Activated naive CD8-positive, alpha-beta T cell treated with anti-CD3 and anti-CD28 coated beads for 36 hours (primary cell): Measurements from ENCODE around the gene TCF7L2. TPM values are rescaled to one million over a fixed set of nuclear protein-coding genes. Genes with fewer than 3 reads are reported as not detected.

Source experiments
- DNase-seq: peaks from one replicate; pipeline ENCODE4 v3.0.0; 2021
- H3K27ac Mint-ChIP-seq: one replicate; pipeline ENCODE4 v1.8.0; 2022; ENCODE audit warnings: mild to moderate bottlenecking, moderate library complexity, mixed read lengths
- H3K27me3 Mint-ChIP-seq: one replicate; pipeline ENCODE4 v1.8.0; 2022; ENCODE audit warnings: mild to moderate bottlenecking, mixed read lengths
- H3K36me3 Mint-ChIP-seq: one replicate; pipeline ENCODE4 v1.8.0; 2021; ENCODE audit warnings: mild to moderate bottlenecking, mixed read lengths
- H3K4me1 Mint-ChIP-seq: one replicate; pipeline ENCODE4 v1.8.0; 2021; ENCODE audit warnings: mixed read lengths
- H3K4me3 Mint-ChIP-seq: one replicate; pipeline ENCODE4 v1.8.0; 2022; ENCODE audit warnings: mild to moderate bottlenecking, moderate library complexity, mixed read lengths
- H3K9me3 Mint-ChIP-seq: one replicate; pipeline ENCODE4 v1.8.0; 2022; ENCODE audit warnings: mixed read lengths
- total RNA-seq, 2 experiments: library from RNA; stranded (reverse); gene quantifications; one replicate each; pipeline ENCODE4 v1.2.3, GENCODE V29; 2021

Gene TCF7L2
- total RNA-seq, 2 experiments from 2014 or later, result 1.1 to 1.5 TPM

DNA sequence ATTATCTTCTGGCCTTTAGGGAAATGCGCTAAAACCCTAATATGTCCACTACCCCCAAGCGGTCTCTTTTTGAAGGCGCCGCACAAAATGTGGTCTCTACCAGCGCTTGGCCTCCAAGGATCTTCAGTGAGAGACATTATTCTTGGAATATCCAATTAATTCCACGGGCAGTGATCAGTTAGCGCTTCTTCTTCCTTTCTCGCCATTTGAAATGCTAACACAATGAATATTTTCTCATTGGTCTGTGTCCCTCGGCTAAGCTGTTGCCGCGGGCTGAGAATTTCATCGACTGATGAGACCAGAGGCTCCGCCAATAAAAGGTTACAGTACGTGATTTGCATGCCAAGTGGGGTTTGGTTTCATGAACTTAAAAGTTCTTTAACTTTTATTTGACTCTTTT lies 169.8 kb downstream of the TCF7L2 start:
- peaks cover 3% of the 10 kb centered on the region for H3K36me3 Mint-ChIP-seq
- no peak overlapping the region for H3K4me3 Mint-ChIP-seq
- H3K27ac Mint-ChIP-seq, result no peak overlapping the region
- no peak for DNase-seq
- no peaks in the 10 kb centered on the region for H3K4me1 Mint-ChIP-seq
- peaks cover 12% of the 10 kb centered on the region for H3K27me3 Mint-ChIP-seq
- no peaks in the 10 kb centered on the region for H3K9me3 Mint-ChIP-seq

DNA sequence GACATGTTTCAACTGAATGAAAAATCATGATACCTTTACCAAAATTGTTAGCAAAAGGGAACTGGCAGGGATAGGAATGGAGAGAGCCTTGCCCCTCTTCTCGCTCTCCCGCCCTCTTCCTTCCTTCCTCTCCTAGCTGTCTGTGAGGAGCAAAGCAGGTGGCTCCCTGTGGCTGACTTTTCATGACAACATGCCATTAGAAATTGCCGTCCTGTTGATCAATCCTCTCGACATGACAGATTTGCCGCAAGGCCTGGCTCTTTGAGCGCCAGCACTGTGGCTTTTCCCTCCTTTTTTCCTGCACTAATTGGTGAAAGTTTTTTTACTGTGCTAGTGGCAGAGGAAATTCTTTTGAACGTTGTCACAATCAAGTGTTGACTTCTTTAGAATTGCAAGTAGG lies 171.1 kb downstream of the TCF7L2 start:
- no peaks in the 10 kb centered on the region for H3K9me3 Mint-ChIP-seq
- H3K36me3 Mint-ChIP-seq, result peaks cover 3% of the 10 kb centered on the region
- no peak for DNase-seq
- H3K27me3 Mint-ChIP-seq, result peaks cover 22% of the 10 kb centered on the region
- H3K27ac Mint-ChIP-seq, result no peak overlapping the region
- no peak overlapping the region for H3K4me3 Mint-ChIP-seq
- H3K4me1 Mint-ChIP-seq, result no peaks in the 10 kb centered on the region

DNA sequence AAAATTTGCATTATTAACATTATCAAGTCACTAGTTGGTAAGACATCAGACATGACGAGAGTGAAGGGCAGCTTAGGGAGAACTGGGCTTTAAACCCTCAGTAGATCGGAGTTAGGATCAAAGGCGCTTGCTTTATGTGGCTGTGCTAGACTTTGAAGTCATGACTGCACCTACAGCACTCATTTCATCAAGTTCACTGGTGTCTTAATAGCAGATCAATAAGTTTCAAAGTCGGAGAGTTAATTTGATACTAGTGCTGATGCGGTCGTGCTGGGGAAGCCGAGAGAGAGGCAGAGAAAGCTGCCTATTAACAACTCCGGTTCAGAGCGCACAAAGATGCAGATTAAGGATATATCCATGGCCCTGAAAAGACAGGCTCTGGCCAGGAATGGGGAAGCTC lies 172.9 kb downstream of the TCF7L2 start:
- no peak for DNase-seq
- peaks cover 37% of the 10 kb centered on the region for H3K27me3 Mint-ChIP-seq
- peaks cover 3% of the 10 kb centered on the region for H3K36me3 Mint-ChIP-seq
- H3K27ac Mint-ChIP-seq, result no peak overlapping the region
- peaks cover 2% of the 10 kb centered on the region for H3K4me1 Mint-ChIP-seq
- no peak overlapping the region for H3K4me3 Mint-ChIP-seq
- H3K9me3 Mint-ChIP-seq, result no peaks in the 10 kb centered on the region

DNA sequence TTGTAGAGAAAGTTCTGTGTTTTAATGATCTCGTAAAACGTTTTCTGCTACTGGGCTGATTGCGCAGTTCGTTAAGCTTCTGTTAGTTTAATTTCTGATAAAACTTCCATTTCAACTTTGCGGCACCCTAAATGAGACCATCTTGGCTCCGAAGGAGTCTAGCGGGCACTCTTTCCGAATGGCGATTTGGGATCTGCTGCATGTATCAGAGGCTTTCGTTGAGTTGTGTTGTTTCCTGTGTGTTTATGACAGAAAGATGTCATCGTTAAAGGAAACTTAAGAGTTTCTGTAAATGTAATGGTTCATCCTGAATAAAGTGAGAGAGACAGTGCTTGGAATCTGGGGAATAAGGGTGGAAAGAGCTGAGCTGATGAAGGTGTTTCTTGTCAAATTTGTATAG lies 174.7 kb downstream of the TCF7L2 start:
- Mint-ChIP-seq H3K36me3 (no peaks in the 10 kb centered on the region), H3K4me3 (no peak overlapping the region), H3K27ac (no peak overlapping the region), H3K27me3 (peaks cover 39% of the 10 kb centered on the region), H3K9me3 (no peaks in the 10 kb centered on the region), H3K4me1 (peaks cover 2% of the 10 kb centered on the region)
- no peak for DNase-seq

DNA sequence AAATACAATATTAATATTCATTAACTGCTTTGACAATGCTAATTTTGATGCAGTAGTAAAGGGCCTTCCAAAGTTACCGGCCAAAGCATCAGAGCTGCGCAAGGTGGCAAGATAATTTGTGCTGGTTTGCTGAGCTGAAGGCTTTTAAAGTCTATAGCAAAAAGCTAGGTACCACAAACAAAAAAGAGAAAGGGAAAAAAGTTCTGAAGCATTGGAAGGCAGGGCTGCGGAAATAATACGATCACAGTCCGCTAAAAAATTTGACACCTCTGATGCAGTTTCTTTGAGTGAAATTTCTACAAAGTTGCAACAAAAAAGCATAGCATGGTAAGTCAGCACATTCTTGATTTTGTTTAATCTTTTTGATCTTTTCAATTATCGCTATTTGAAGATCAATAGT lies 175.6 kb downstream of the TCF7L2 start:
- Mint-ChIP-seq H3K4me1 (peaks cover 2% of the 10 kb centered on the region), H3K27me3 (peaks cover 39% of the 10 kb centered on the region), H3K4me3 (no peak overlapping the region), H3K27ac (no peak overlapping the region), H3K36me3 (no peaks in the 10 kb centered on the region), H3K9me3 (no peaks in the 10 kb centered on the region)
- no peak for DNase-seq

GRCh38 chr10:113126229-113127201 lies 176.5 kb downstream of the TCF7L2 start:
- no peak overlapping the region for H3K27ac Mint-ChIP-seq
- H3K4me3 Mint-ChIP-seq, result peak overlapping the region; percentile 63
- no peaks in the 10 kb centered on the region for H3K9me3 Mint-ChIP-seq
- H3K27me3 Mint-ChIP-seq, result peaks cover 39% of the 10 kb centered on the region
- peaks cover 2% of the 10 kb centered on the region for H3K4me1 Mint-ChIP-seq
- H3K36me3 Mint-ChIP-seq, result no peaks in the 10 kb centered on the region
- peak; percentile 74 for DNase-seq

GRCh38 chr10:113127261-113127900 lies 177.3 kb downstream of the TCF7L2 start:
- Mint-ChIP-seq H3K27me3 (peaks cover 37% of the 10 kb centered on the region), H3K27ac (no peak overlapping the region), H3K36me3 (no peaks in the 10 kb centered on the region), H3K4me1 (peaks cover 2% of the 10 kb centered on the region), H3K9me3 (no peaks in the 10 kb centered on the region), H3K4me3 (no peak overlapping the region)
- no peak for DNase-seq

DNA sequence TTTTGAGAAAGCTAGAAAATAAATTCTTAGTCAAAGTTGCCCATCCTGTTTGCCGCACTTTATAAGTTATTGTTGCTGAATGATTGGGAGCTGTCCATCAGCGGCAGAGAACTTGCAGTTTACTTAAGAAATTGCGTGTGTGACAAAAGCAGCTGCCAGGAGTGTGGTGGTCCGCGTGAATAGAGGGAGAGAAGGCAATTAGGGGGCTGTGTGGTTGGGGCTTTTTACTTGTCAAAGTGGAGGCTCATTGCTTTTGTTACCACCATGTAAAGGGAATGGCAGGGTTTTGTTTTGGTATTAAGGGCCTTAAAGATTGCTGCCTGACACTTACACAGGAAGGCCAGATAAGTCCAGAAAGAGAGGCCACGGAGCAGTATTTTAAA lies 177.8 kb downstream of the TCF7L2 start:
- H3K36me3 Mint-ChIP-seq, result no peaks in the 10 kb centered on the region
- H3K4me3 Mint-ChIP-seq, result no peak overlapping the region
- H3K27ac Mint-ChIP-seq, result no peak overlapping the region
- peaks cover 37% of the 10 kb centered on the region for H3K27me3 Mint-ChIP-seq
- H3K9me3 Mint-ChIP-seq, result no peaks in the 10 kb centered on the region
- peaks cover 2% of the 10 kb centered on the region for H3K4me1 Mint-ChIP-seq
- no peak for DNase-seq

- H3K9me3 Mint-ChIP-seq, result no peaks in the 10 kb centered on the region
- peaks cover 2% of the 10 kb centered on the region for H3K4me1 Mint-ChIP-seq
- H3K4me3 Mint-ChIP-seq, result no peak overlapping the region
- DNase-seq, result no peak
- no peak overlapping the region for H3K27ac Mint-ChIP-seq
- H3K36me3 Mint-ChIP-seq, result no peaks in the 10 kb centered on the region
- peaks cover 37% of the 10 kb centered on the region for H3K27me3 Mint-ChIP-seq
Observed at GRCh38 chr10:113128450-113129070, 178.5 kb downstream of the TCF7L2 start.

DNA sequence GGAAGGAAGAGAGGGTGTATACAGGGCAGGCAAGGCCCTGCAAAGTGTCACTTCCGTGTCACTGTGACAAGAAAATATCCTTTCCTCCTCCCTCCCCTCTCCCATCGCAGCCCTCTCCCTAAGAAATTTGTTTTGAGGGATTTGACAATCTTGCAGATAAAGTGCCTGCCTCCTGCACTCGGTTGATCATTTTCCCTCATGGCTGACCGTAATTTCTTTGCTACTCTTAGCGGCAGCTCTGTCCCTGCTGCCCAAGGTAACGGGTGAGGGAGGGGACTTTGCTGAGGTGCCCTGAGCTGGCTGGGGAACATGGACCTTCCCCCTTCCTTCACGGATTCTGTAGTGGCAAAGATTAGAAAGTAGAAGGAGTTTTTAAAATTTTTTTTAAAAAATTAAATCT lies 179.1 kb downstream of the TCF7L2 start:
- Mint-ChIP-seq H3K9me3 (no peaks in the 10 kb centered on the region), H3K27ac (no peak overlapping the region), H3K27me3 (peaks cover 32% of the 10 kb centered on the region), H3K4me3 (no peak overlapping the region), H3K4me1 (peaks cover 2% of the 10 kb centered on the region), H3K36me3 (no peaks in the 10 kb centered on the region)
- DNase-seq, result no peak

GRCh38 chr10:113130014-113130641 lies 180.1 kb downstream of the TCF7L2 start:
- no peaks in the 10 kb centered on the region for H3K9me3 Mint-ChIP-seq
- no peak overlapping the region for H3K4me3 Mint-ChIP-seq
- no peak for DNase-seq
- H3K4me1 Mint-ChIP-seq, result peaks cover 2% of the 10 kb centered on the region
- H3K27me3 Mint-ChIP-seq, result peaks cover 26% of the 10 kb centered on the region
- H3K36me3 Mint-ChIP-seq, result no peaks in the 10 kb centered on the region
- no peak overlapping the region for H3K27ac Mint-ChIP-seq

DNA sequence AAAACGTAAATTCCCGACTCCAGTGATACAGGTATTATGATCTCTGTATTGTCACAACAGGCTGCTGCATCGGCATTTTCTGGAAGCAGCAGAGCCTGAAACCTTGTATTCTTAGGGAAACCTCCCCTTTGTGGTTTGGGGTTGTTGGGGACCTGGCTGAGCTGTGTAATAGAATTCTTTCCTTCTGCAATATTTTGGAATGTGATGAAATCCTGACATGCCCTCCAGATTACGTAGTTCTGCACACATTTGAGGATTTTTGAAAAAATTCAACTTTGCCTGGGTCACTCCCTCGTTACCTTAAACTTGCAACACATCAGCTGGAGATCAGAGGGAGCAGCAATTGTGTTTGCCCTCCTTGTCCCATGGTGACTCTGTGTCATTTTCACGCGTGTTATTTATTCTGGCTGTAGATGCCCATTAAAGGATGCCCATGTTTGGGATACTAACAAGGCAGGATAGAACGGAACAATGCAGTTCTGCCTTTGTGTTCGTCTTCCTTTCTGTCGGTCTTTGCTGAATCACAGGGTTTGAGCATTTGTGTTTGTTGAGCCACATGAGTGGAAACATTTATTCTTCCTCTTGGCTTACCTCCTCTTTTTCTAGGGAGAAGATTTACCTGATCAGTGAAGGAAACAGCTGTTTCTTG lies 181.7 kb downstream of the TCF7L2 start:
- Mint-ChIP-seq H3K4me3 (no peak overlapping the region), H3K27ac (no peak overlapping the region), H3K9me3 (no peaks in the 10 kb centered on the region), H3K4me1 (no peaks in the 10 kb centered on the region), H3K36me3 (no peaks in the 10 kb centered on the region), H3K27me3 (peaks cover 12% of the 10 kb centered on the region)
- DNase-seq, result no peak

GRCh38 chr10:113132591-113133121 lies 182.6 kb downstream of the TCF7L2 start:
- Mint-ChIP-seq H3K9me3 (no peaks in the 10 kb centered on the region), H3K36me3 (no peaks in the 10 kb centered on the region), H3K4me3 (no peak overlapping the region), H3K27me3 (peaks cover 5% of the 10 kb centered on the region), H3K27ac (no peak overlapping the region), H3K4me1 (no peaks in the 10 kb centered on the region)
- no peak for DNase-seq

DNA sequence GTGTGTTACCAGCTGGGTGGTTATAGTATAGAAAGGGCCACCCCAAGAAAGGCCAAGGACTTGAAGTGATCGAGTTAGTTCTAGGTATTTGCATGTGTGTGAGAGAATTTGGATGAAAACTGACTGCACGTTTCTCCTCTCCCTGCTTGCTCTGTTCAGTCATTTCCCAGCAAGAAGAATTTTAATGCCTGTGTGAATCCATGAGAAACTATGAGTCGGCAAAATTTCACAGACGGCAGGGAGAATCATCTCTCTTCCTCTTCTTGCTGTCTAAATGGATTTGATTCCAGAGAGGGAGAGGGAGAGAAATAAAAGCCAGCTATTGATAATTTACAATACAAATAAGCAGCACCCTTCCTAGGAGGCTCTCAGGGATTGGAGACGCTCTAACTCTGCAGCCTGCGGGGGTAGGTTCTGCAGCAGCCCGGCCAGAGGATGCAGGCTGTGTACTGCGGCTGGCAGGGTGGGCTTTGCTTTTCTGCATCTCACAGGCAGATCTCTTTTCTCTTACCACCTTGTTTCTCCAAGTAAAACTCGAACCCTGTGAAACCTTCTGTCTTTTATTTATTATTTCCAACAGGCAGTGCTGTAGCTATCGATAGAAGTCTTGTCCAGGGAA lies 183.6 kb downstream of the TCF7L2 start:
- no peaks in the 10 kb centered on the region for H3K27me3 Mint-ChIP-seq
- DNase-seq, result no peak
- H3K36me3 Mint-ChIP-seq, result no peaks in the 10 kb centered on the region
- H3K4me1 Mint-ChIP-seq, result no peaks in the 10 kb centered on the region
- H3K4me3 Mint-ChIP-seq, result no peak overlapping the region
- H3K27ac Mint-ChIP-seq, result no peak overlapping the region
- no peaks in the 10 kb centered on the region for H3K9me3 Mint-ChIP-seq
